IMR-90 (cell line): ENCODE measurements around the gene DPM1.
A peak's percentile ranks its signal among the peaks of the same experiment; 100 is the strongest.

Source experiments
- BHLHE40 ChIP-seq: fragments of 150-350 bp; IDR thresholded peaks from 2 replicates; pipeline ENCODE4 v1.6.1; 2016; ENCODE audit warnings: mild to moderate bottlenecking, low read depth, low read length
- CHD1 ChIP-seq: IDR thresholded peaks from 2 replicates; pipeline ENCODE4 v1.6.1; 2012; ENCODE audit warnings: low read depth, low read length, improper control_type of control experiment
- FOS ChIP-seq: fragments of 150-350 bp; IDR thresholded peaks from 2 replicates; pipeline ENCODE4 v1.6.1; 2016; ENCODE audit warnings: low read depth, low read length
- MAFK ChIP-seq: IDR thresholded peaks from 2 replicates; pipeline ENCODE4 v1.6.1; 2012; ENCODE audit warnings: low read depth, low read length, improper control_type of control experiment
- MAZ ChIP-seq: IDR thresholded peaks from 2 replicates; pipeline ENCODE4 v1.6.1; 2012; ENCODE audit warnings: low read depth, mild to moderate bottlenecking, low read length, improper control_type of control experiment, moderate library complexity, borderline replicate concordance
- MXI1 ChIP-seq: IDR thresholded peaks from 2 replicates; pipeline ENCODE4 v1.6.1; 2012; ENCODE audit warnings: low read depth, mild to moderate bottlenecking, low read length, moderate library complexity, borderline replicate concordance
- POLR2A ChIP-seq: IDR thresholded peaks from 2 replicates; pipeline ENCODE4 v1.6.1; 2012; ENCODE audit warnings: mild to moderate bottlenecking, low read depth, low read length
- RAD21 ChIP-seq: IDR thresholded peaks from 2 replicates; pipeline ENCODE4 v1.6.1; 2012; ENCODE audit warnings: low read length, improper control_type of control experiment
- RFX5 ChIP-seq: IDR thresholded peaks from 2 replicates; pipeline ENCODE4 v1.8.0; 2012; ENCODE audit warnings: low read depth, mild to moderate bottlenecking, low read length, moderate library complexity
- SMC3 ChIP-seq: fragments of 150-350 bp; IDR thresholded peaks from 2 replicates; pipeline ENCODE4 v1.6.1; 2016; ENCODE audit warnings: low read depth, mild to moderate bottlenecking, antibody characterized with exemption, low read length, moderate library complexity
- TF ChIP-seq, protein P1 (sequence below): conservative IDR thresholded peaks from 2 replicates; pipeline ENCODE4 v1.5.1; 2012; ENCODE audit warnings: mild to moderate bottlenecking, low read depth, low read length, improper control_type of control experiment
- TF ChIP-seq, protein P2 (sequence below): fragments of 150-350 bp; IDR thresholded peaks from 2 replicates; pipeline ENCODE4 v1.6.1; 2017; ENCODE audit warnings: mild to moderate bottlenecking, antibody characterized with exemption, low read length, low read depth

DNA sequence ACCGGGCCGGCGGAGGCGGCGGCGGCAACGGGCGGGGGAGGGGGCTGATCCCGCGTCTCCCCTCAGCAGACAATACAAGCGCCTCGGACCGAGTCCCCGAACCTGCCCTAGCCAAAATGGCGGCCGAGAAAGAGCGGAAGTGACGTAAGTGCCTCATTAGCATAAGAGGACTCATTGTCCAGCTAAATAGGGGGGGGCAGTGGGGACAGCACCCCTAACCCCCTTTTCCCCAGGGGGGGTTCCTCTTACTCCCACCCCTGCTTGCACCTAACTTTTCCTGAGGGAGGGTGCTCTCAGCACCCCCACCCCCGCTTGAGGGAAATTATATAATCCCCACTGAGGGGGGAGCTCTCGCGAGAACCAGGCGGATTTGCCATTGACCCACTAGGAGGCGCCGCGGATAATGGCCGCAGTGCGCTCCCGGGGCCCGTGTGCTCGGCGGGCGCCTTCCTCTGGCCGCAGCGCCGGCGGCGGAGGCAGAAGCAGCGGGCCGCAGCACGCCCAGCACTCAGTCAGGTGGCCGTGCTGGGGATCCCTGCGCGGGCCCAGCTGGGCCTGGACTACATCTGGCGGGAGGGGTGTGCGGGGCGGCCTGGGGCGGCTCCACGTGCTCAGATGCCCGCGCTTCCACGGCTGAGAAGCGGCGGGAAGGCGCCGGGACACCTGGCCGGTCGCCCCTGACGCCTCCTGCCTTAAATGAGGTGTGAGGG, 26.9 kb downstream of the DPM1 start, which contains the start of gene ADNP:
- TF ChIP-seq BHLHE40: peak; percentile 35
- TF ChIP-seq CHD1: no peak
- TF ChIP-seq, protein P1, sequence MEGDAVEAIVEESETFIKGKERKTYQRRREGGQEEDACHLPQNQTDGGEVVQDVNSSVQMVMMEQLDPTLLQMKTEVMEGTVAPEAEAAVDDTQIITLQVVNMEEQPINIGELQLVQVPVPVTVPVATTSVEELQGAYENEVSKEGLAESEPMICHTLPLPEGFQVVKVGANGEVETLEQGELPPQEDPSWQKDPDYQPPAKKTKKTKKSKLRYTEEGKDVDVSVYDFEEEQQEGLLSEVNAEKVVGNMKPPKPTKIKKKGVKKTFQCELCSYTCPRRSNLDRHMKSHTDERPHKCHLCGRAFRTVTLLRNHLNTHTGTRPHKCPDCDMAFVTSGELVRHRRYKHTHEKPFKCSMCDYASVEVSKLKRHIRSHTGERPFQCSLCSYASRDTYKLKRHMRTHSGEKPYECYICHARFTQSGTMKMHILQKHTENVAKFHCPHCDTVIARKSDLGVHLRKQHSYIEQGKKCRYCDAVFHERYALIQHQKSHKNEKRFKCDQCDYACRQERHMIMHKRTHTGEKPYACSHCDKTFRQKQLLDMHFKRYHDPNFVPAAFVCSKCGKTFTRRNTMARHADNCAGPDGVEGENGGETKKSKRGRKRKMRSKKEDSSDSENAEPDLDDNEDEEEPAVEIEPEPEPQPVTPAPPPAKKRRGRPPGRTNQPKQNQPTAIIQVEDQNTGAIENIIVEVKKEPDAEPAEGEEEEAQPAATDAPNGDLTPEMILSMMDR: peak; percentile 72
- TF ChIP-seq, protein P2, sequence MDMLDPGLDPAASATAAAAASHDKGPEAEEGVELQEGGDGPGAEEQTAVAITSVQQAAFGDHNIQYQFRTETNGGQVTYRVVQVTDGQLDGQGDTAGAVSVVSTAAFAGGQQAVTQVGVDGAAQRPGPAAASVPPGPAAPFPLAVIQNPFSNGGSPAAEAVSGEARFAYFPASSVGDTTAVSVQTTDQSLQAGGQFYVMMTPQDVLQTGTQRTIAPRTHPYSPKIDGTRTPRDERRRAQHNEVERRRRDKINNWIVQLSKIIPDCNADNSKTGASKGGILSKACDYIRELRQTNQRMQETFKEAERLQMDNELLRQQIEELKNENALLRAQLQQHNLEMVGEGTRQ: peak; percentile 89
- TF ChIP-seq MXI1: peak; percentile 80; the same call in 1 of the 2 replicates
- no peak for TF ChIP-seq FOS
- TF ChIP-seq POLR2A: peak; percentile 83
- peak; percentile 56 for TF ChIP-seq MAZ
- TF ChIP-seq RFX5: no peak
- TF ChIP-seq RAD21: peak; percentile 37; the same call in 1 of the 2 replicates
- TF ChIP-seq SMC3: peak; percentile 35
- no peak for TF ChIP-seq MAFK
